Activated CD8-positive, alpha-beta memory T cell treated with anti-CD3 and anti-CD28 coated beads, Interleukin-2, amount 50 U/mL, for 24 hours (primary cell): Measurements from ENCODE around the gene IL21R.
"Not testable (repeated sequence)": the region's sequence is repeated elsewhere in the genome, so short reads cannot be mapped to it uniquely, and the experiment has no call there.

Experiments used
- DNase-seq: peaks from one replicate; pipeline ENCODE4 v3.0.0-alpha.2; 2020; ENCODE audit errors: extremely low read depth

IL21R gene

DNA sequence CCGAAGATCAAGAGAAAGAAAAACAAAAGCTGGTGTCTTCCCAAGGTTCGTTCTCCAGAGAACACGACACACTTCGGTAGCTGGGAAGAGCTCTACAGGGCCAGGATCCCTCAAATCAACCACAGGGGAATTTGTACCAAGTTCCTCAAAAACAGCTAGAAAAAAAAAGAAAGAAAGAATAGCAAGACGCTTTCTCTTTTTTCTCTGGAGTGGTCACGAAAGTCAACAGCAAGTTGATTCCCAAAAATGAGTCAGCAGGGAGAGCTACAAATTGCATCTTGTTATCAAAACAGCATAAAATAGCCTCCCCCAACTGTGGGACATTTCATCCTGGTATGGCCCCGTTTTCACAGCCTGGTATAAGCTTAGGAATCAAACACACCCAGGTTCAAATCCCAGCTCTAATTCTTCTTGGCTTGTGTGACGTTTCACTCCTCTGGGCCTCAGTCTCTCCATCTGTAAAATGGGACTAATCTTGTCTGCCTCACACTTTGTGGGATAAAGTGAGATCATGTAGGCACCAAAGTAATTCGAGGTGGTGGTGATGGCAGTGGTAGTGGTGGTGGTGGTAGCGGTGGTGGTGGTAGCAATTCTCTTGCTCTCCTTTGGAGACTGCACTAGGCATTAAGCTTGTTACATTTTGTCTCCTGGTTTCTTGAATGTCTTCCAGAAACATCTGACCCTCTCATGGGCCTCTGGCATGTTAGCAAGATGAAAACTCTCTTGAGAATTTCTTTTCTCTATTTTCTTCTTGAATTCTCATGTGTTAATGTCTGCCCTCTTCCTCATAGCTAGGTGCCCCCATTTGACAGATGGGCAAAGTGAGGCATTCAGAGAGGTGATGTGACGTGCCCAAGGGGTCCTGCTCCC is 988 bp upstream of the IL21R start:
- DNase-seq = no peak

DNA sequence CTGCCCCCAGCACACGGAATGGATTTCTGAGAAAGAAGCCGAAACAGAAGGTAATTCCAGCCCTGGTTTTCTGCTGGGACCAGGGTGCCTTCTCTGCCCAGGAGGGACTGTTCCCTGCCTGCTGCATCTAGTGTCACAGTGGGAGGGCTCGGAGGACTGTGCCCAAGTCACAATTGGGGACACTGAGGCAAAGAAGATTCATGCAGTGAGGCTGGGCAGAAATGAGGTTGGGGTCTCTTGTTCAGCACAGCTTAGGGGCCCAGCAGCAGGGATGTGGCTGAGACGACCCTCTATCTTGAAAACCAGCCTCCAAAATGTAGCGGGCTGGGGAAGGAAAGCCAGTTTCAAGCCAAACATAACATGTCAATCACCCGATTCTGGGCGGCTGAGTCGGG is 592 bp downstream of the IL21R start:
- no peak for DNase-seq

DNA sequence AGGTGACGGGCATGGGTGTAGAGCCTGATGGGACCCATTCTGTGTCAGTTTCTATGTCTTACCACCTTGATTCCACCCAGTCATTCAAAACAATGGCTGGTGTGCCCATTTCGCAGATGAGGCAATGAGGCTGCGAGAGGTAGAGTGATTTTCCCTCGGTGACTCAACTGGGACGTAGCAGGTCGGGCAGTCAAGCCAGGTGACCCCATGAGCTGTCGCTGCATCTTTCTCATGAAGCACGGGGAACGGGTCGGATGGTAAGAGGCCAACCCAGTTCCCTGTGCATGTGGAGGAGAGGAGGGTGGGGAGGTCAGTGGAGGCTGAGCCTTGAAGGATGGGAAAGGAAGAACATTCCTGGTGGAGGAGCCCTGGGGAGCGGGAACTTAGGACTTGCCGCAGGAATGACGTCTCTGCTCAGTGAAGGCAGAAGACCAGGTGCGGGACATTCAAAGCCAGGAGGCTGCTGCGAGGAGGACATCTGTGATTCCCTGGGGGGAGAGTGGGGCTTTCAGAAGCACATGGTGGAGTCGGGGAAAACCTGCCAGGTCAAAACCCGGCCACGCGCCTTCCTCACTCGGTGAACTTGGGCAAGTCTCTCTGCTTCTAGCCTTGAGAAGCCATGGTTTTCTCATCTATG is 1.1 kb downstream of the IL21R start:
- no peak for DNase-seq

DNA sequence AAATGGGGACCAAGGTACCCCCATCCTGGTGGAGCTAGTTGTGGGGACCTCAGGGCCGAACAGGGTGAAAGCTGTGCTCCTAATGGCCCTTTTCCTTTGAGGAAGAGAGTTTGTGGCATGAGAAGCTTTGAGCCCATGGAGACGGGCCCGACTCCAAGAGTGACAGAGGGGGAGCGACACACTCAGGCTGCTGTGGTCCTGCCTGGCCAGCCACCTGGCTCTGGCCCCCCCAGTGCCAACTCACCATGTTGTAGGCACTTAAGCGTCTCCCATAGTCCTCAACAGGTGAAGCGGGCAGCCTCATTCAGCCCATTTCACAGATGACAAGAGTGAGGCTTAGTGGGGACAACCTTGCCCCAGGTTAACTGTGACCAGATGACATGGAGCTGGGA is 1.6 kb downstream of the IL21R start:
- no peak for DNase-seq

DNA sequence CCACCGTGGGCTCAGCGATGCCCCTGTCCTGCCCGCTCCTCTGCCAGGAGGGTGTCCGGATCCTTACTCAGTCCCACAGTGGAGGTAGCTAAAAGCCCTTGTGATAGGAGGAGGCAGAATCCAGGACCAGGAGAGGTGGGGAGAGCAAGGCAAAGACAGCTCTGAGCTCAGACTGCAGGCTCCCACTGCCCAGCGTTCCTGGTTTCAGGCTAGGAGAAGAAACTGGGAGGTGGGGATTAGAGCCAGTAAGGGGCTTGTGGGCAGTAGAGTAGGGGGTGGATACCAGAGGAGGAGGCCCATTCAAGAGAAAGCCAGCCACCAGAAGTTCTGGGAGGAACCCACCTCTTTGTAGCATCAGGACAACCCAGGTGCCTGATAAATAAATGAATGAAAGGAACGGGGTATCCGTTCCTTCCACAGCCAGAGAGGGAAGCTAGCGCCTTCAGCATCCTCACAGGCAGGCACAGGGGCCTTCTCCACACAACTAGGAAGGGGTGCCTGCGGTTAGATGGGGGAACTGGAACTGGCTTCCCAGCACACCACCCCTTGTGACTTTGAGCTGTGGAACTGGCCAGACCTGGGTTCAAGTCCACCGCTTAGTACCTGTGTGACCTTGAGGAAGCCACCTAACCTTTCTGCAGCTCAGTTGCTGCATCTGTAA is 2.3 kb downstream of the IL21R start:
- DNase-seq = no peak

DNA sequence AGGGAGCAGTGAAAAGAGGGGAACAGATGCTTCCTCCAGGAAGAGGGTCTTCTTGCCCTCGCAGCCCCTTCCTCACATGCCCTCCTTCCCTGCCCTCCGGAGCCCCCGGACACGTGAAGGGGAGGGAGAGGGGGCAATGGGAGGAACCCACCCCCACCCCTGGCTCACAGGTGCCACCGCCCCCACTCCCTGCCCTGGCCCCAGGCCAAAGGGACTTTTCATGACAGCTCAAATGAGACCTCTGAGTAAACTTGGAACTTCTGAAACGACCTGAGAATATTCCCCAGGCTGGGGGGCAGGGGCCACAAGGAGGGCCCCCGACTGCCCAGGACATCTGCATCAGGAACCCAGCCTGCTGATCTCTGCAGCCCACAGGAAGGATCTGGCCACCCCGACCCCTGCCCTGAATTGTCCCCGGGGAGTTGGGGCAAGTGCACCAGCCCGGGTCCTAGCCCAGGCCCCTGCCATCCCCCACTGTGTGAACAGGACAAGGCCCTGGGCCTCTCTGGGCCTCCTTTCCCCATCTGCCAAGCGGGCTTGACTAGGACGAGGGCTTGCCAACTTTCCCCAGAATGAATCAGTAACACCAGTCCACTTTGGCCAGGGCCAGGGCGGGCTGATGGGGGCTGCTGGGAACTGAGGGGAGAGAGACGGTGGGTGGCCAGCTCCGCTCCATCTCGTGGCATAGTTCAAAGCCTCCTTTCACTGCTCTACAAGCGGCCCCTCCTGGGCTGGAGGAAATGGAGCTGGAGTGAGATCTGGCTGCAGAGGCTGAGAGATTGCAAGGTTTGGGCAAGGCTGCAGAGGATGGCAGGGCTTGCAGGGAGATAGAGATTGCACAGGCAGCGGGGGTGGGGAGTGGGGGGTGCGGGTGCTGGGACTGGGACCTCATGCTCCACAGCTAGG is 3.8 kb downstream of the IL21R start:
- DNase-seq = no peak

DNA sequence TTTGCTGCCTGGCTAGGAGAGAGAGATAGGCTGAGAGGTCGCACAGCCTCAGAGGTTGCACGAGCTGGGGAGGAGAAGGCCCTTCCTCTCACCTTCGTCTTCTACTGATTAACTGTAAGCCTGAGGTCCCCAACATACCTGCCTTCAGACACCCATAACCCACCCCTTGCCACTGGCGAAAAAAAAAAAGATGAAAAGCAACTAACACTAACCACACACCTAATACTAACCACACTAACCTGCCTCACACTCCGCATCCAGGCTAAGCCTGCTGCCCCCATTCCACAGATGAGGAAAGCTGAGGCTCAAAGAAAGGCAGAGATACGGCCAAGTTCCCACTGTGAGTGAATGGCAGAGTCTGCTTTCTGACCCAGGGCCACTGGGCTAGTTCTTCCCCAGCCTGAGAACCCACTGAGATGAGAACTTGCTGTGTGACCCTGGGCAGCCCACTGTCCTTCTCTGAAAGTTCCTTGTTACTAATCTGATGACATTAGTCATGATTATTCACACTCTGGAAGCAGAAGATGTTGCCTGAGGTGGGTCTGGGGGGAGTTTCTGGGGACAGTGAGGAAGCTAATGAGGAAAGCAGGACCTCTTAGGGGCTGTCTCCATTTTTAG is 4.6 kb downstream of the IL21R start:
- DNase-seq = no peak

DNA sequence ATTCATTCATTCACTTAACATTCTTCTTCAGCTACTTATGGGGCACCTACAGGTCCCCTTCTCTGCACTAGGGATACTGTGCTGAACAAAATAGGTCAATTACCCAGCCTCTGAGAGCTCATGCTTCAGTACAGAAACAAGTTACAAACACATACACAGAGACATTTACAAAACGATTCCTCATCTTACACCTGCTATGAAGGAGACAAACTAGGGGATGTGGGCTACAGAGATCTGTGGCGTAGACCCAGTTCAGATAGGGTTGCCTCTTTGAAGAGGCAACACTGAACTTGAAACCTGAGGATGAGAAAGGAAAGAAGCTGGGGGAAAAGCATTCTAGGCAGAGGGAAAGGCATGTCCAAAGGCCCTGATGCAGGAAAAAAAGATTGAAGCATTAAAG is 5.2 kb downstream of the IL21R start:
- no peak for DNase-seq

DNA sequence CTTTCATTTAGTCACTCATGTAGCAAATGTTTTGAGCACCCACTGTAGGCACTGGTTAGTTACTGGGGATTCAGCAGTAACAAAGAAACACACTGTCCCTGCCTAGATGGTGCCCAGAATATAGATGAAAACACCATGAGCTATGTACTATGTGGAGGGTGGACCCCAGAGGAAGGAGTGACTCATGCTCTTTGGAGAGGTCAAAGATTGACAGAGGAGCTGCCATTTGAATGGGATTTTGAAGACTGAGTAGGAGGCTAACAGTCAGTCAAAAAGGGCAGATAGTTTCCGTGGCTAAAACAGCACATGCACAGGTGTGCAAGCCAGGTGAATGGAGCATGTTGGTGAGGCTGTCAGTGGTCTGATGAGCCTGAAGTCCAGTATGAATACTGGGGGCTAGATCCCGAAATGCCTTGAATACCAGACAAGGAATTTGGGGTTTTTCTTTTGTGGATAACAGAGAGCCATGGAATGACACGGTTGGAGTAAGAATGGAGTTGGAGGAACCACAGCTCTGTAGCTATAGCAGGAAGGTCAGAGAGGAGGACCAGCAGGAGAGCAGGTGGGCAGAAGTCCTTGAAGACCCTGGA is 6.1 kb downstream of the IL21R start:
- DNase-seq = no peak

DNA sequence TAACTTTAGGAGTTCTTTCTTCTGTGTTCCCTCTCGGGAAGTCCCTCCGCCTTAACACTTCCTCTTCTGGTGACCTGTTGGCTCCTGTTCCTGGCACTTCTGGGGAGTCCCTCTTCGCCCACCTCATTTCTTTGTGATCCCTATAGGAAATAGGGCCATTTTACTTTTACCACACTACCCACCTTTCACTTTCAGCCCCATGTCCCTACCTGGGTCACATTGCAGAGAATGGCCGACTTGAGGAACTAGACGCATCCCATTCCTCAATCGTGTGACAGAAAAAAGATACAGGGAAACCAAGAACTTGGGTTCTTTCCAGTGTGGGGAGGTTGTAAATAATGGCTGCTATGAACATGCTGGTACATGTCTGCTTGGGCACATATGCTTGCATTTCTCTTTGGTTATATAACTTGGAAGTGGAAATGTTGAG is 6.6 kb downstream of the IL21R start:
- no peak for DNase-seq

DNA sequence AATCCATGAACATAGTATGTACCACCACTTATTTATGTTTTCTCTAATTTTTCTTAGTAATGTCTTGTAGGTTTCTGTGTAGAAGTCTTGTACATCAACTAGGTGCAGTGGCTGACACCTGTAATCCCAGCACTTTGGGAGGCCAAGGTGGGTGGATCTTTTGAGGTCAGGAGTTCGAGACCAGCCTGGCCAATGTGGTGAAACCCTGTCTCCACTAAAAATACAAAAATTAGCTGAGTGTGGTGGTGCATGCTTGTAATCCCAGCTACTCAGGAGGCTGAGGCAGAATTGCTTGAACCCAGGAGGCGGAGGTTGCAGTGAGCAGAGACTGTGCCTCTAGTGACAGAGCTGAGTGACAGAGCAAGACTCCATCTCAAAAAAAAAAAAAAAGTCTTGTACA is 8.0 kb downstream of the IL21R start:
- not testable (repeated sequence) for DNase-seq

DNA sequence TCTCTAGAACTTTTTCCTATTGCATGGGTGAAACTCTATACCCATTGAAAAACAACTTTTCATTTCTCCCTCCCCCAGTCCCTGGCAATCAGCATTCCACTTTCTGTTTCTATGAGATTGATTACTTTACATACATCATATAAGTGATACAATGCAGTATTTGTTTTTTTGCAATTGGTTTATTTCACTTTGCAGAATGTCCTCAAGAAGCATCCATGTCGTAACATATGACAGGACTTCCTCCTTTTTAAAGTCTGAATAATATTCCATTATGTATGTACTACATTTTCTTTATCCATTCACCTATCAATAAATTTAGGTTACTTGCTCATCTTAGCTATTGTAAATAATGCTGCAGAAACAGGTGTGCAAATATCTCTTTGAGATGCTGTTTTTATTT is 8.8 kb downstream of the IL21R start:
- no peak for DNase-seq

DNA sequence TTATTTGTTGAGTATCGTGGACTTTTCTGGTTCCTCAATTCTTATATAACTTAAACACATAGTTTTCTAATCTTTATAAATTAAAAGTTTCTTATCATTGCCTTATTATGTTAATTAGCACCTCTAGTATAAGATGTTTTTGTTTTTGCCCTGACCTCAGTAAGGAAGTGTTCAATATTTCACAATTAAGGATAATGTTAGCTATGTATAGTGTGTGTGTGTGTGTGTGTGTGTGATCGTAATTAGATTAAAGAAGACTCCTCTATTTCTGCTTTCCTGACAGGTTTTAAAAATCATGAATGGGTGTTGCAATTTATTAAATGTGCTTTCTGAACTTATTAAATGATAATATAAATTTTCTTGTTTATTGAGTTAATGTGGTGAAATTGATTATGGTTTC is 12.0 kb downstream of the IL21R start:
- no peak for DNase-seq

DNA sequence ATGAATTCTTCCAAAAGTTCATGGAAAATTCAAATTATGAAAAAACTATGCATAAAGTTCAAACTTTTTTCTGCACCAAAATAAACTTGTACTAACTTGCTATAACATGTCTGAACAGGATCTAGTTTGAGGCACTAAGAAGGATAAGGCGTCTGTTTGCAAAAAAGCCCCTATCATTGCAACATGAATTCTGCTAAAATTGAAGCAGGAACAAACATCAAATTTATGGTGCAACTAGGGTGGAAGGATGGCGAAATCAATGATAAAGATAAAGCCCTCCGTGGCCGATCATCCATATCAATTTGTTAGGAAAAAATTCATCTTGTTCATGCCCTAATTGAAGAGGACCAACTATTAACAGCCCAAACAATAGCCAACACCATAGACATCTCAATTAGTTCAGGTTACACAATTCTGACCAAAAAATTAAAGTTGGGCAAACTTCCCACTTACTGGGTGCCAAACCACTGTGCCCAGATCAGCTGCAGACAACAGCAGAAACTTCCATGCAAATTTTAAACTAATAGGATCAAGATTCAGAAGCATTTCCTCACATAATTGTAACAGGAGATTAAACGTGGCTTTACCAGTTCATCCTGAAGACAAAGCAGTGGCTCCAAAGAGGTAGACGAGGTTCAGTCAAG is 12.9 kb downstream of the IL21R start:
- DNase-seq = no peak

DNA sequence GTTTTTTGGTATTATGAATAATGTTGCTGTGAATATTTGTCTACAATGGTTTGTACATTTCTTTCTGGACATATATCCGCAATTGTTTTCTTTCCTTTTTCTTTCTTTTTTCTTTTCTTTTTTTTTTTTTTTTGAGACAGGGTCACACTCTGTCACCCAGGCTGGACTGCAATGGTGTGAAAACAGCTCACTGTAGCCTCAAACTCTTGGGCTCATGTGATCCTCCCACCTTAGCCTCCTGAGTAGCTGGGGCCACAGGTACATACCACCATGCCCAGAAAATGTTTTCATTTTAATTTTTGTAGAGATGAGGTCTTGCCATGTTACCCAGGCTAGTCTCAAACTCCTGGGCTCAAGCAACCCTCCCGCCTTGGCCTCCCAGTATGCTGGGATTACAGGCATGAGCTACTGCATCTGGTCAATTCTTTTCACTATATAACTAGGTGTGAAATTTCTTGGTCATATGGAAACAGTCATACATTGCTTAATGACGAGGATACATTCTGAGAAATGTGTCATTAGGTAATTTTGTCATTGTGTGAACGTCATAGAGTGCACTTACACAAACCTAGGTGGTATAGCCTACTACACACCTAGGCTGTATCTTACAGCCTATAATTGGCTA is 15.2 kb downstream of the IL21R start:
- no peak for DNase-seq

DNA sequence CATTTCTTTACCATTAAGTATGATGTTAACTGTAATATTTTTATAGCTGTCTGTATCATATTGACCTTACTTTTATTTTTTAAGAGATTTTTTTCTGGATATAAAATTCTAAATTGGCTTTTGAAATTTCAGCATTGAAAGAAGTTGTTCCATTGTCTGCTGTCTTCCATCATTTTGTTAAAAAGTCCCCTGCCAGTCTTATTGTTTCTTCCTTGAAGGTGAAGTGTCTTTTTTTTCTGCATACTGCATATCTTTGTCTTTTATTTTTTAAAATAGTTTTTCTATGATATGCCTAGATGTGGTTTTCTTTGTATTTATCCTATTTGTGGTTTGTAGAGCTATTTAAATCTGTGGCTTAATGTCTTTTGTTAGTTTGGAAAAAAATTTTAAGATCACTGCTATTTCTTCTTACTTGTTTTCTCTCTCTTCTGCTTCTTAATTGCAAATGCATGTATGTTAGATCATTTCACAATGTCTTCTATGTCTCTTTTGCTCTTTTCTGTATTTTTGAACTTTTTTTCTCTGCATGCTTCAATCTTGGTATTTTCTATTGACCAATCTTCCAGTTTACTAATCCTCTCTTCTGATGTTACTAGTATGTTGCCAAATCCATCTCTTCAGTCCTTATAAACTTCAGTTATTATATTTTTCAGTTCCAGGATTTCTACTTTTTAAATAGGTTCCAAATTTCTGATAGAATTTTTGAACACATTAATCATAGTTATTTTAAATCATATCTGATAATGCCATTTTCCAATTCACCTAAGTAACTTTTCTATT is 20.2 kb downstream of the IL21R start:
- DNase-seq = no peak

DNA sequence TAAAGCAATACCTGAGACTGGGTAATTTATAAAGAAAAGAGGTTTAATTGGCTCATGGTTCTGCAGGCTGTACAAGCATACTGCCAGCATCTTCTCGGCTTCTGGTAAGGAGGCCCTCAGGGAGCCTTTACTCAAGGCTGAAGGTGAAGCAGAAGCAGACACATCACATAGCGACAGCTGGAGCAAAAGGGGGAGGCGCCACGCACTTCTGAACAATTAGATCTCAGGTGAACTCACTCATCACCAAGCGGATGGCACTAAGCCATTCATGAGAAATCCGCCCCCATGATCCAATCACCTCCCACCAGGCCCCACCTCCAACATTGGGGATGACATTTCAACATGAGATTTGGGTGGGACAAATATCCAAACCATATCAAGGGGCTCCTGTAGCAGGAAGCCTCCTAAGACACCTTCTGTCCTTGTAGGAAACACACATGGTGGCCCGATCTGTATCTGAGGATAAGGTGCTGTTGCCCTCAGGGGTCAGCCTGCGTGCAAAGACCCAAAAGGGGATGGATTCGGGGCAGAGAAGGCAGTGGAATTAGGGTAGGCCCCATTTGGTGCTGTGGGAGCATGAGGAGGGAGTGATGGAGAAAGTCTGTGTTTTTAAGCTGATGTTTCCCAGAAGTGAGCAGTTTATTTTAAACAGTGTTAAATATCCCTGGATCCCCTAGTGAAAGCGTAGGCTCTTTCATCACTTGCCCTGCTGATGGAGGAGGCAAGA is 23.0 kb downstream of the IL21R start:
- no peak for DNase-seq

DNA sequence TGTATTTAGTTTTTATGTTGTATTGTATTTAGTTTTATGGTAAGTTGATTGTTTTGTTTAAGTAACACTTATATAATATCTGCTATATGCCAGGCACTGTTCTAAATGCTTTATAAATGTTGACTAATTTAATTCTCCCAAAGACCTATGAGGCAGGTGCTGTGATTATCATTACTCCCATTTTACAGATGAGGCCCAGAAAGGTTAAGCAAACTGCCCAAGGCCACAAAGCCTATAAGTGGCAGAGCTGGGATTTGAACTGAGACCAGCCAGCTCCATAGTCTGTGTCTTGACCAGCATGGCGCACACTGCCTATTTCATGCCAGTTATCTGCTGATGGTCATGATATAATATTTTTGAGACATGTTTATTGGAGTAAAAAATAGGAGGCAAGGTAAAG is 24.0 kb downstream of the IL21R start:
- DNase-seq = no peak
